IMR-90 (cell line): ENCODE results near the gene VDAC1. TPM values are rescaled to one million over a fixed set of nuclear protein-coding genes. Genes with fewer than 3 reads are reported as not detected.

Experiments used
- ATAC-seq: fragments of 200-7000 bp; cut with Tn5 transposase; 2 replicates; pipeline ENCODE4 v1.9.1; 2020; ENCODE audit warnings: low read depth, mild to moderate bottlenecking, moderate library complexity
- BruUV-seq: library from RNA; stranded (reverse); fragments of 400-500 nt; replicated peaks from 2 replicates; lab custom pipeline; 2021; lab: Mats Ljungman, UMichigan
- CTCF ChIA-PET: fragments of 300-600 bp; formaldehyde crosslinking; extraction: SDS; loops from one replicate; lab custom pipeline; 2021; ENCODE audit warnings: antibody characterized with exemption; lab: Yijun Ruan, JAX
- POLR2A ChIA-PET: fragments of 300-600 bp; sonication (Branson Sonifier 250); formaldehyde crosslinking; loops from one replicate; lab custom pipeline; 2022; ENCODE audit warnings: antibody characterized with exemption; ENCODE audit not compliant: unreplicated experiment; lab: Charles Lee
- DNase-seq: peaks from one replicate; pipeline ENCODE4 v3.0.0; 2013
- H2AFZ ChIP-seq: replicated peaks from 2 replicates; pipeline ENCODE3; 2013; ENCODE audit warnings: low read length, mild to moderate bottlenecking; ENCODE audit not compliant: poor library complexity
- H2AK5ac ChIP-seq: 2 replicates; pipeline ENCODE4 v1.6.1; 2013; ENCODE audit warnings: low read depth, low read length, inconsistent platforms
- H2AK9ac ChIP-seq: replicated peaks from 2 replicates; pipeline ENCODE3; 2013; ENCODE audit warnings: mild to moderate bottlenecking, low read depth, low read length, moderate library complexity; ENCODE audit not compliant: poor library complexity
- H2BK120ac ChIP-seq: 2 replicates; pipeline ENCODE4 v1.6.1; 2013; ENCODE audit warnings: low read depth, low read length, inconsistent platforms
- H2BK15ac ChIP-seq: 3 replicates; pipeline ENCODE4 v1.6.1; 2013; ENCODE audit warnings: low read depth, low read length, inconsistent platforms
- H2BK20ac ChIP-seq: 2 replicates; pipeline ENCODE4 v1.6.1; 2013; ENCODE audit warnings: low read depth, mild to moderate bottlenecking, inconsistent platforms, low read length, moderate library complexity
- H2BK5ac ChIP-seq: 2 replicates; pipeline ENCODE4 v1.6.1; 2013; ENCODE audit warnings: mild to moderate bottlenecking, low read depth, low read length, inconsistent platforms; ENCODE audit not compliant: poor library complexity, severe bottlenecking
- H3K14ac ChIP-seq: replicated peaks from 2 replicates; pipeline ENCODE4 v1.6.1; 2013; ENCODE audit warnings: low read depth, low read length, inconsistent platforms
- H3K18ac ChIP-seq: 2 replicates; pipeline ENCODE4 v1.6.1; 2013; ENCODE audit warnings: low read depth, low read length, control low read depth
- H3K23ac ChIP-seq: 2 replicates; pipeline ENCODE4 v1.6.1; 2013; ENCODE audit warnings: low read depth, low read length, inconsistent platforms
- H3K27ac ChIP-seq: 2 replicates; pipeline ENCODE4 v1.5.1; 2013; ENCODE audit warnings: mild to moderate bottlenecking, control low read depth, low read length; ENCODE audit not compliant: insufficient read depth
- H3K27me3 ChIP-seq: 2 replicates; pipeline ENCODE4 v1.6.1; 2013; ENCODE audit warnings: low read length; ENCODE audit not compliant: control insufficient read depth, insufficient read depth
- H3K36me3 ChIP-seq: 2 replicates; pipeline ENCODE4 v1.6.1; 2013; ENCODE audit warnings: low read length, mixed read lengths; ENCODE audit not compliant: control insufficient read depth, insufficient read depth
- H3K4ac ChIP-seq: 2 replicates; pipeline ENCODE4 v1.6.1; 2013; ENCODE audit warnings: low read depth, low read length, inconsistent platforms
- H3K4me1 ChIP-seq: 2 replicates; pipeline ENCODE4 v1.6.1; 2013; ENCODE audit warnings: low read length, mixed read lengths; ENCODE audit not compliant: control insufficient read depth, insufficient read depth
- H3K4me2 ChIP-seq: 2 replicates; pipeline ENCODE4 v1.6.1; 2013; ENCODE audit warnings: low read depth, mild to moderate bottlenecking, control low read depth, low read length, moderate library complexity
- H3K4me3 ChIP-seq: 2 replicates; pipeline ENCODE4 v1.5.1; 2013; ENCODE audit warnings: low read depth, mild to moderate bottlenecking, control low read depth, low read length, moderate library complexity; ENCODE audit not compliant: insufficient read depth
- H3K56ac ChIP-seq: 2 replicates; pipeline ENCODE4 v1.6.1; 2013; ENCODE audit warnings: low read length, inconsistent platforms; ENCODE audit not compliant: insufficient read depth; ENCODE audit errors: extremely low read depth
- H3K79me1 ChIP-seq, 2 experiments: 2 replicates each; pipeline ENCODE4 v1.6.1; 2013; ENCODE audit warnings: low read length in 2 of 2, inconsistent platforms in 1 of 2, low read depth in 1 of 2
- H3K9ac ChIP-seq: 2 replicates; pipeline ENCODE4 v1.6.1; 2013; ENCODE audit warnings: low read depth, low read length, control low read depth
- H3K9me1 ChIP-seq: 2 replicates; pipeline ENCODE4 v1.6.1; 2013; ENCODE audit warnings: low read length, inconsistent platforms; ENCODE audit not compliant: insufficient read depth
- H3K9me3 ChIP-seq: 2 replicates; pipeline ENCODE4 v1.6.1; 2013; ENCODE audit warnings: low read length; ENCODE audit not compliant: control insufficient read depth, insufficient read depth
- H4K20me1 ChIP-seq: 2 replicates; pipeline ENCODE4 v1.6.1; 2013; ENCODE audit warnings: low read length, inconsistent platforms; ENCODE audit not compliant: insufficient read depth
- H4K5ac ChIP-seq: 2 replicates; pipeline ENCODE4 v1.6.1; 2013; ENCODE audit warnings: mild to moderate bottlenecking, low read depth, low read length, control low read depth
- H4K8ac ChIP-seq, 2 experiments: 2 replicates each; pipeline ENCODE4 v1.6.1; 2013; ENCODE audit warnings: low read depth in 2 of 2, low read length in 2 of 2, control low read depth in 1 of 2, inconsistent platforms in 1 of 2
- H4K91ac ChIP-seq: 2 replicates; pipeline ENCODE4 v1.6.1; 2013; ENCODE audit warnings: low read depth, low read length, inconsistent platforms; ENCODE audit not compliant: insufficient read depth
- BHLHE40 ChIP-seq: fragments of 150-350 bp; IDR thresholded peaks from 2 replicates; pipeline ENCODE4 v1.6.1; 2016; ENCODE audit warnings: mild to moderate bottlenecking, low read depth, low read length
- CTCF ChIP-seq: conservative IDR thresholded peaks from 2 replicates; pipeline ENCODE4 v1.5.1; 2012; ENCODE audit warnings: mild to moderate bottlenecking, low read depth, low read length, improper control_type of control experiment
- NFE2L2 ChIP-seq: fragments of 150-350 bp; IDR thresholded peaks from 2 replicates; pipeline ENCODE4 v1.6.1; 2016; ENCODE audit warnings: low read depth, mild to moderate bottlenecking, low read length
- WGBS, 2 experiments: methylation state at CpG; one replicate each; pipeline versions ENCODE4 v1.1.5 to v1.1.7; 2013; ENCODE audit warnings: missing lambda C conversion rate in 2 of 2; ENCODE audit not compliant: insufficient read length in 1 of 2; ENCODE audit errors: extremely low coverage in 2 of 2; 5-methylcytosine and 5-hydroxymethylcytosine counted together
- dilution Hi-C: fragments of 300-500 bp; cut with HindIII; formaldehyde crosslinking; loops from one replicate; pipeline ENCODE4 v1.14.3; 2018; ENCODE audit warnings: low sequenced_read_pairs; ENCODE audit not compliant: unreplicated experiment
- in situ Hi-C: fragments of 300-500 bp; cut with MboI; formaldehyde crosslinking; loops from 3 replicates; pipeline ENCODE4 v1.14.3; 2019; ENCODE audit warnings: low sequenced_read_pairs, inconsistent platforms, mixed read lengths
- intact Hi-C: fragments of 100-400 bp; cut with micrococcal nuclease; formaldehyde crosslinking; loops from 2 replicates; pipeline ENCODE4 v1.10.0; 2022
- polyA plus RNA-seq, 3 experiments: library from polyadenylated mRNA; depleted of rRNA; stranded (reverse); fragments of >200 nt; gene quantifications; 2 replicates each; pipeline ENCODE4 v1.2.3, GENCODE V29; 2012; ENCODE audit warnings: low replicate concordance in 1 of 3
- total RNA-seq: library from RNA; depleted of rRNA; stranded (reverse); fragments of >200 nt; gene quantifications from 2 replicates; pipeline ENCODE4 v1.2.3, GENCODE V29; 2012

The VDAC1 gene
- total and polyA plus RNA-seq, 2 of the 4 experiments (the other 2 are of a cell fraction): 289 to 365 TPM

- Histone ChIP-seq H3K9ac (no peak overlapping the region), H4K8ac (no peak overlapping the region), H3K27me3 (no peaks in the 10 kb centered on the region), H4K20me1 (peaks cover 100% of the 10 kb centered on the region), H3K56ac (no peak overlapping the region), H2BK5ac (no peak overlapping the region), H2BK15ac (no peak overlapping the region), H3K27ac (no peak overlapping the region), H3K23ac (no peak overlapping the region), H2AK9ac (peak overlapping the region; percentile 23), H4K5ac (no peak overlapping the region), H3K4me2 (no peak overlapping the region), H3K4ac (no peak overlapping the region), H3K4me1 (peaks cover 41% of the 10 kb centered on the region), H2AK5ac (no peak overlapping the region), H3K9me1 (peaks cover 62% of the 10 kb centered on the region), H4K91ac (no peak overlapping the region), H3K9me3 (no peaks in the 10 kb centered on the region), H3K14ac (no peak overlapping the region), H3K18ac (no peak overlapping the region), H2BK120ac (no peak overlapping the region), H2AFZ (no peak overlapping the region), H3K4me3 (no peak overlapping the region), H3K79me1 (peaks cover 6 to 88% of the 10 kb centered on the region in 2 experiments), H2BK20ac (no peak overlapping the region), H3K36me3 (peaks cover 11% of the 10 kb centered on the region)
- intact Hi-C loops (no loop called here), in situ Hi-C loops (no loop called here), dilution Hi-C loops (no loop called here)
- no TSS peak for BruUV-seq
- POLR2A ChIA-PET: no interaction called here
- no CpG with 5 or more reads among the region's 3 CpGs for WGBS, 2 experiments
- TF ChIP-seq CTCF: peak; percentile 48
- no peak for TF ChIP-seq NFE2L2
- no peak for TF ChIP-seq BHLHE40
- DNase-seq (no peak), ATAC-seq (no peak)
- CTCF ChIA-PET: interaction anchor here (0.6 to 1.1 kb wide), 3 partner anchors 8 to 9 kb away, joined by 3 to 4 read pairs (median 3); no protein-coding TSS in a partner anchor
These were observed 8.0 kb downstream of the VDAC1 start for GRCh38 chr5:133996683-133997252.
